OCI-LY1 (cell line): ENCODE measurements around the gene PTPRR.

Experiments
- CTCF ChIP-seq: fragments of 200-600 bp; sonication (generic), shearing (Covaris generic); IDR thresholded peaks from 2 replicates; pipeline ENCODE4 v1.5.1; 2017; ENCODE audit warnings: mild to moderate bottlenecking, antibody characterized with exemption, low read length, moderate library complexity, mixed read lengths
- EZH2 ChIP-seq: fragments of 200-600 bp; sonication (generic), shearing (Covaris generic); IDR thresholded peaks from 2 replicates; pipeline ENCODE4 v1.8.0; 2017; ENCODE audit warnings: borderline replicate concordance, mixed run types, mild to moderate bottlenecking, antibody characterized with exemption, low read length, moderate library complexity, mixed read lengths

GRCh38 chr12:70831543-70831942, 89.0 kb downstream of the PTPRR start:
- TF ChIP-seq CTCF (no peak), EZH2 (no peak)
